C4-2B (cell line): ENCODE measurements around the gene SIGLEC7.

ENCODE experiments used
- CTCF ChIP-seq: fragments of 450-650 bp; conservative IDR thresholded peaks from 2 replicates; pipeline ENCODE4 v1.5.1; 2017; ENCODE audit warnings: mild to moderate bottlenecking
- ZFX ChIP-seq: fragments of 450-650 bp; IDR thresholded peaks from 2 replicates; pipeline ENCODE4 v1.6.1; 2017

GRCh38 chr19:51164215-51164614 lies 22.1 kb downstream of the SIGLEC7 start:
- TF ChIP-seq CTCF (no peak), ZFX (no peak)
